ENCODE data around the gene CSTF1. TPM values are rescaled to one million over a fixed set of nuclear protein-coding genes. Genes with fewer than 3 reads are reported as not detected.

CSTF1 gene
- total RNA-seq, 1 donor from 2014 or later: 21.2 TPM

DNA sequence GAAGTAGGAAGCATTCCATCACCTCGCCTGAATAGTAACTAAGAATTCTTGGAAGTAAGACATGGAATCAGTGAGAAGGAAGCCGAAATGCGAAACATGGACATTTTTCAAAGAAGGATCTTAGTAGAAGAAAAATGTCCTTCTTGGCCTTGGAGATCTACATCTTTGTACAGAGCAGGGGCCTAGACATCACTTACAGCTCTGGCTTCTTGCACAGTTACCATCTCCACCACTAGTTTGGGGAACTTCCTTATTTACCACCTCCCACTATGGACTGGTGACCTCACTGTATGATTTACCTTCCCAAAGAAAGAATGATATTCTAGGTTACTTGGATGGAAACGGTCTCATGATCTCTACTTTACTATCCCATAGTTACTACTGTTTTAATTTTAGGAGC is 35.4 kb downstream of the CSTF1 start:
- DNase-seq (ENCODE audit: low spot score): no peak

- no peak for DNase-seq (ENCODE audit: low spot score)
Measured at GRCh38 chr20:56428410-56428809, 36.0 kb downstream of the CSTF1 start.

DNA sequence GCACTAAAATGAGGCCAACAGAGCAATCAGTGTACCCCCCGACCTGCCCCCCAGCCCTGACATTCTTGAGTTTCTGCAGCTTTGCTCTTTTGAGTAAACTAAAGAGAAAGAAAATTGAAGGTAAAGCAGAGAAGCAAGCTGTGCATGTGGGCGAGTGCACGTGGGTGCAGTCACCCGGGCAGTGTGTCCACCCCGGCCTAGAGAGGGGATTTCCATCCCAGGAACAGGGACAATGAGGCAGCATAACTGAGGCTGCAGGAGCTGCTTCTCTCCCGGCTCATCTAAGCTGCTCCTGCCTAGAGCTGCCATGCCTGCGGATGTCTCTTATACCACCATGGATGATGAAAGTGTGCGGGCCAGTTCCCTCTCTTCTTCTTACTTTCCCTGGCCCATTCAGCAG is 36.4 kb downstream of the CSTF1 start:
- DNase-seq (ENCODE audit: low spot score): no peak

- no peak for DNase-seq (ENCODE audit: low spot score)
Measured at GRCh38 chr20:56429502-56429901, 37.1 kb downstream of the CSTF1 start.

GRCh38 chr20:56429941-56430340 is 37.5 kb downstream of the CSTF1 start:
- no peak for DNase-seq (ENCODE audit: low spot score)

- DNase-seq (ENCODE audit: low spot score): no peak
Measured at GRCh38 chr20:56430461-56430860, 38.0 kb downstream of the CSTF1 start.

GRCh38 chr20:56430957-56431356 is 38.5 kb downstream of the CSTF1 start:
- no peak for DNase-seq (ENCODE audit: low spot score)

- no peak for DNase-seq (ENCODE audit: low spot score)
Measured at GRCh38 chr20:56431471-56431870, 39.0 kb downstream of the CSTF1 start.

GRCh38 chr20:56433221-56433879 is 40.9 kb downstream of the CSTF1 start:
- no peak for DNase-seq (ENCODE audit: low spot score)

DNA sequence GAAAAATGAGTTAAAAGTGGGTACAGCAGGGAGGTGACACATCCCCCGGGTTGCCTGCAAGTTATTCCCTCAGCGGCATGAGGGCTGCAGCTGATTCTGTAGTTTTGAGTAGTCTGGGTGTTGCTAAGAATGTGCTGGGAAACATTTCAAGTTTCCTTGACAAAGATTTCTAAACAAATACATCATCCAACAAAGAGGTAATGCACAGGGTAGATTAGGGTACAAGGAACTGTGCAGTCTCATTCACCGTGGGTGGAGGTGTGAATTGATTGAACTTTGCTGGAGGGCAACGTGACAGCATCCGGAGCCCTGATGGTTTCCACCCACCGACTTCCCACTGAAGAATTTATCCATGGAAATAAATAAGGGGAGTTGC is 41.4 kb downstream of the CSTF1 start:
- no peak for DNase-seq (ENCODE audit: low spot score)

DNA sequence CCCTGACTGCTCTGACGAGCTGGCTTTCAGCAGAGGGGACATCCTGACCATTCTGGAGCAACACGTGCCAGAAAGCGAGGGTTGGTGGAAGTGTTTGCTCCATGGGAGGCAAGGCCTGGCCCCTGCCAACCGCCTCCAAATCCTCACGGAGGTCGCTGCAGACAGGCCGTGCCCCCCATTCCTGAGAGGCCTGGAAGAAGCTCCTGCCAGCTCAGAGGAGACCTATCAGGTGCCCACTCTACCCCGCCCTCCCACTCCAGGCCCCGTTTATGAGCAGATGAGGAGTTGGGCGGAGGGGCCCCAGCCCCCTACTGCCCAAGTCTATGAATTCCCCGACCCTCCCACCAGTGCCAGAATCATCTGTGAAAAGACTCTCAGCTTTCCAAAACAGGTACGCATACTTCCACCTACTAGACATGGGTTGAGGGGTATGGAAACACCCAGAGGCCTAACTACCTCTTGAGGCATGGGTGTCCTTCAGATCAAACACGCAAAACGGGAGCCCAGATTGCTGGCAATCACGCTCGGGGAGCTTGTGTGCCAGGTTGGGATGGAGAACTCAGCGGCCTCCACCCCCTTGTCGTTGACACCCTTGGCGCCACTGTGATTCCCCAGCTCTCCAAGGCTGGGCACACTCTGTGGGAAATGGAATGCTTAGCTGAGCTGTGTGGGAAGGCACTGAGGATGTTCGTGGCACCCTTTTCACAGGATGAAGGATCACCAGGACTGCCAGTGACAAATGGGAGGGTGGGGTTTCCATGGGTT is 44.9 kb downstream of the CSTF1 start:
- DNase-seq (ENCODE audit: low spot score): peak; percentile 77

DNA sequence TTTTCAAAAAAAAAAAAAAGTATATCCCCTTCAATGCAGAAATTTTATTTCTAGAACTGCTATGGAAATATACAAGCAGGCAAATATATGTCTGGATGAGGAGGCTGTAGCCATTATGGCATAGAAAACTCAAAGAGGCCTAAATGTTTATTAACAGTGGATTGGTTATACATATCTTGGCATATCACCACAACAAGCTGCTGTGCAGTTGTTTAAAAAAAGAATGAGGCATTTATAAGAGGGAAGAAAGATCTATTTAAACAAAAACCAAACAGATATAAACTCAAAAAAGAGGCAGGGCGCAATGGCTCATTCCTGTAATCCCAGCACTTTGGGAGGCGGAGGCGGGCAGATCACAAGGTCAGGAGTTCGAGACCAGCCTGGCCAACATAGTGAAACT is 45.8 kb downstream of the CSTF1 start:
- no peak for DNase-seq (ENCODE audit: low spot score)

DNA sequence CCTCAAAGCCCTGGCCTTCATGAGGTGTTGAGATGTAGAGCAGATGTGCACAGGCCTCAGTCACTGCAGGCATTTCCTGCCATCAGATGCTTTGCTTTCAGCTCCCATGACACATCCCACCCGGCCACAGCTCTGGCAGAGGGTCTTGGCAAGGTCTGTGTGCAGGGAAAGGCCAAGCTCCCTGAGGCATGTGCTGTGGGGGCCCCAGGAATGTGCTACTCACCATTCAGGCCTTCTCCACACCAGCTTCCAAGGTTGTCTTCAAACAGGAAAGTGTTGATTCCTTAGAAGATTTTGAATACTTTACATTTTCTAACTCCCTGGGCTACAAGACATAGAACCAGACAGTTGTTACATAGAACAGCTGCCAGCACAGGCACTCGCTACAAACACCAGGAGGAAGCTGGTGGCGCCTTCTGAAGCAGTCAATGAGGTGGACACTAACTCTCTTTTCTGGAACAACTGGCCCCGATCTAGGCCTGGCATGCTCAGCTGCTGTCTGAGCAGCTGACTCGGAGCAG is 47.4 kb downstream of the CSTF1 start:
- no peak for DNase-seq (ENCODE audit: low spot score)

DNA sequence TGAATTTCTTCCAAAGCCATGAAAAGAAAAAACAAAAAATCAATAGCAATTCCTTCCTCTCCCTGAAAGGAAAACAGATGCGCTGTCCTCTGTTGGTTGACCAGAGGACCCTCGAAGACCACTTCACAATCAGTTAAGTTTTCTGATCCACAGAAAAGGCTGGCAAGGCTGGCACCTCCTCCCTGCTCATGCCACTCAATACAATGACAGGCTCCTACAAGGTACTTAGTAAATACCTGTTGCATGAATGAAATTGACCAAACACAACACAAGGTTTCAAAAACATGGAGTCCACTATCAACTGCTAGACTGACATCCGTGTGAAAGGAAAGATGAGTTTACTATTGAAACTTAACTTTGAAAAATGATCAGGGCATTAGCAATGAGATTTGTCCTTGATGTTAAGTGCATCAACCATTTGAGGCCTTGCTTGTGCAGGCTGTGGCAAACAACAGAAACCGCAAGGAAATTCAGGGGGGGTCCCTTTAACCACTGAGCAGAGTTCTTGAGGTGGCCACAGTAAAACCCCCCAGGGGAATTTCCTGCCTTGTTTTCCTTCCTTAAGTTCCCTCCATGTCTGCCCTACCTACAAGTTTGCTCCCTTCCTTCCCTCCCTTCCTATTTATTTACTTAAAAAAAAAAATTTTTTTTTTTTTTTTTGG is 48.0 kb downstream of the CSTF1 start:
- DNase-seq (ENCODE audit: low spot score): no peak

- DNase-seq (ENCODE audit: low spot score): peak; percentile 45
Measured at GRCh38 chr20:56442389-56443365, 50.2 kb downstream of the CSTF1 start.

- peak; percentile 69 for DNase-seq (ENCODE audit: low spot score)
Measured at GRCh38 chr20:56443654-56444540, 51.5 kb downstream of the CSTF1 start.

GRCh38 chr20:56445130-56445529 is 52.7 kb downstream of the CSTF1 start:
- peak; percentile 55 for DNase-seq (ENCODE audit: low spot score)

- no peak for DNase-seq (ENCODE audit: low spot score)
Measured at GRCh38 chr20:56445540-56445939, 53.1 kb downstream of the CSTF1 start.

DNA sequence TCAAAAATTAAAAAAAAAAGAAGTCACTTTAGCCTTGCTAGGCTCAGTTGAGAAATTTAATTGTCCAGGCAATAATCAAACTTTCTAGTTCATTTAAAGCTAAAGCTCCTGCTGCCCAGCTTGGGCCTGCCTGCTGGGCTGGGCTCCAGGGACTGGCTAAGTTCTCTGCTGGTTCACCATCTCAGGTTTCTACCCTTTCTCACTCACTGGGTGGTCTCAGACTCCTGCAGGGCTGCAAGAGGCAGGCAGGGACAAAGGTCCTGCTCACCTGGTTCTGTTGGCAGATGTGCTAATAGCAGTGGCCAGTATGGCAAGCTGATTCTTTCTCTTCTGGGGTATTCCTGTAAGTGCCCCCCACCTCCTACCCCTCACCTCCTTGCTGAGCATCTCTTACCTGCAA is 54.8 kb downstream of the CSTF1 start:
- DNase-seq (ENCODE audit: low spot score): peak; percentile 67

- no peak for DNase-seq (ENCODE audit: low spot score)
Measured at GRCh38 chr20:56449459-56449858, 57.0 kb downstream of the CSTF1 start.
